K562 (cell line): ENCODE results near the gene MATR3. TPM values are rescaled to one million over a fixed set of nuclear protein-coding genes. Genes with fewer than 3 reads are reported as not detected.

Experiments
- ARNT ChIP-seq, 2 experiments: fragments of 450-650 bp; IDR thresholded peaks; 2 replicates each; pipeline ENCODE4 v1.6.1; 2016; ENCODE audit warnings: mild to moderate bottlenecking in 1 of 2
- ESRRA ChIP-seq: fragments of 450-650 bp; IDR thresholded peaks from 2 replicates; pipeline ENCODE4 v1.6.1; 2014; ENCODE audit warnings: low read depth, mild to moderate bottlenecking, moderate library complexity, borderline replicate concordance
- IRF2 ChIP-seq: sonication (generic); formaldehyde crosslinking; IDR thresholded peaks from 2 replicates; pipeline ENCODE4 v1.8.1; 2022; ENCODE audit warnings: mild to moderate bottlenecking, missing genetic modification reagents
- KDM2B ChIP-seq: fragments of 250-450 bp; sonication (Bioruptor Pico); IDR thresholded peaks from 2 replicates; pipeline ENCODE4 v1.8.0; 2021; ENCODE audit warnings: mild to moderate bottlenecking, moderate library complexity
- KDM5B ChIP-seq: fragments of 200-600 bp; sonication (generic); IDR thresholded peaks from 2 replicates; pipeline ENCODE4 v1.6.1; 2012; ENCODE audit warnings: low read depth, mild to moderate bottlenecking, moderate library complexity, low read length, control low read depth, inconsistent platforms; ENCODE audit not compliant: insufficient replicate concordance
- MTA1 ChIP-seq: fragments of 450-650 bp; IDR thresholded peaks from 2 replicates; pipeline ENCODE4 v1.6.1; 2017; ENCODE audit warnings: borderline replicate concordance
- POLR2A ChIP-seq: fragments of 450-650 bp; conservative IDR thresholded peaks from 2 replicates; pipeline ENCODE4 v1.6.1; 2016
- SRF ChIP-seq, 2 experiments: fragments of 250-450, 450-650 bp in 1 of 2; sonication (Bioruptor Pico) in 1 of 2; sonication (generic) in 1 of 2; formaldehyde crosslinking; IDR thresholded peaks; 2 replicates each; pipeline versions ENCODE4 v1.5.0 to v1.5.1; 2020 to 2022; ENCODE audit warnings: mild to moderate bottlenecking in 1 of 2, missing genetic modification reagents in 1 of 2
- ZNF561 ChIP-seq: fragments of 450-650 bp; formaldehyde crosslinking; conservative IDR thresholded peaks from 2 replicates; pipeline ENCODE4 v1.4.0; 2020; ENCODE audit warnings: mild to moderate bottlenecking, moderate library complexity
- polyA plus RNA-seq, 8 experiments: library from polyadenylated mRNA; depleted of rRNA in 4 of 8; stranded (reverse) in 5 of 8; unstranded in 3 of 8; fragments of >200 nt; fragmentation: Nextera tagmentation in 2 of 8; fragmentation: Illumina TruSeq in 1 of 8; extraction: Ambion mirVana in 2 of 8; extraction: Trizol in 1 of 8; gene quantifications; 2 replicates each; pipeline versions ENCODE4 v1.2.1 to v1.2.3, GENCODE V29; 2011 to 2014; ENCODE audit warnings: inconsistent platforms in 1 of 8, missing spikeins in 1 of 8
- total RNA-seq, 7 experiments: library from RNA; depleted of rRNA in 6 of 7; stranded (reverse); fragments of >200 nt in 6 of 7; fragmentation: Illumina TruSeq in 2 of 7; extraction: Trizol in 2 of 7; gene quantifications; 2 replicates each; pipeline versions ENCODE4 v1.2.1 to v1.2.3, GENCODE V29; 2011 to 2021; ENCODE audit warnings: low replicate concordance in 1 of 7
- TF ChIP-seq, protein P1 (sequence below): fragments of 450-650 bp; conservative IDR thresholded peaks from 2 replicates; pipeline ENCODE4 v1.6.1; 2016; ENCODE audit warnings: missing genetic modification characterization, low read depth, mild to moderate bottlenecking, control low read depth, missing compliant biosample characterization
- TF ChIP-seq, protein P2 (sequence below), 2 experiments: fragments of 450-650 bp in 1 of 2; sonication (generic) in 1 of 2; formaldehyde crosslinking in 1 of 2; IDR thresholded peaks; 2 replicates each; pipeline versions ENCODE4 v1.7.1 to v1.9.0; 2016 to 2022; ENCODE audit warnings: inconsistent platforms in 1 of 2, mild to moderate bottlenecking in 1 of 2, missing genetic modification reagents in 1 of 2
- TF ChIP-seq, protein P3 (sequence below): fragments of 450-650 bp; IDR thresholded peaks from 2 replicates; pipeline ENCODE4 v1.6.1; 2016; ENCODE audit warnings: missing biosample characterization, missing genetic modification characterization
- TF ChIP-seq, protein P4 (sequence below): IDR thresholded peaks from 2 replicates; pipeline ENCODE4 v1.6.1; 2014; ENCODE audit warnings: antibody characterized with exemption

Gene MATR3
- total and polyA plus RNA-seq, 9 of the 15 experiments (the other 6 are each of a cell fraction or from before 2014, with no cell fraction given): 150 to 425 (median 263) TPM

DNA sequence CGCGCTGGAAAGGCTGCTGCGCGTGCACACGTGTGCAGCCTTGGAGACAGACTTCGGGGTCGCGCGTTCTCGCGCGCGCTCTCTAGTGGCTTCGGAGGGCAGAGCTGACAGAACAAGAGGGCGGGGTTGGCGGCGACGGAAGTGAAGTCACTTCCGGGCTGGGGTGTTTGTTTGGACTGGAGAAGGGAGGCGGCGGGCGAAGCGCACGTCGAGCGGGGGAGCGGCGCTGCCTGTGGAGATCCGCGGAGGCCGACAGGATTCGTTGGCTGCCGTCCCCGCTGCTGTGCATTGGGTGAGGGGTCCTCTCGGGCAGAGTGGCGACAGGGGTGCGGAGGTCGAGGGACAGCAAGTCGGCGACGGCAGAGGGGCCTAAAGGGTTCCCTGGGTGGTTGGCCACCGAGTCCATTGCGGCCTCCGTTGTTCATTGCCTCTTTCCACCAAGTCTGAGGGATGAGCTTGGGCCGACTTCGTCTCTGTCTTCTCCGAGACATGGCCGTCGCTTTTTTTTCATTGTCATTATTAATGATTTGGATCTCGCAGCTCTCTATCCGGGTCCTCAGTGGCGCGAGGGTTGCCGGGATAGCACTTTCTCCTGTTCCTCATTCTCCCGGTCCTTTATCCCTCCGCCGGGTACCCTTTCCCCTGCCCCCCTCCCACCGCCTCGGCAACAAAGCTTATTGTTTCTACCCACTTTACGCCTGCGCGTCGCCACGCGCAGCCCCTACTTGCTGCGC is 48.3 kb downstream of the MATR3 start, which contains the start of gene PAIP2 (continued):
- TF ChIP-seq, protein P1, sequence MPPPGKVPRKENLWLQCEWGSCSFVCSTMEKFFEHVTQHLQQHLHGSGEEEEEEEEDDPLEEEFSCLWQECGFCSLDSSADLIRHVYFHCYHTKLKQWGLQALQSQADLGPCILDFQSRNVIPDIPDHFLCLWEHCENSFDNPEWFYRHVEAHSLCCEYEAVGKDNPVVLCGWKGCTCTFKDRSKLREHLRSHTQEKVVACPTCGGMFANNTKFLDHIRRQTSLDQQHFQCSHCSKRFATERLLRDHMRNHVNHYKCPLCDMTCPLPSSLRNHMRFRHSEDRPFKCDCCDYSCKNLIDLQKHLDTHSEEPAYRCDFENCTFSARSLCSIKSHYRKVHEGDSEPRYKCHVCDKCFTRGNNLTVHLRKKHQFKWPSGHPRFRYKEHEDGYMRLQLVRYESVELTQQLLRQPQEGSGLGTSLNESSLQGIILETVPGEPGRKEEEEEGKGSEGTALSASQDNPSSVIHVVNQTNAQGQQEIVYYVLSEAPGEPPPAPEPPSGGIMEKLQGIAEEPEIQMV (tag): no peak
- TF ChIP-seq ESRRA (peak; percentile 39), SRF (CRISPR knock-in tag; IDR thresholded peaks at IDR 0.05) (peak in 1 of 2 experiments; percentile 60; a peak in 1 of 4 replicates), KDM2B (no peak), ZNF561 (CRISPR knock-in tag) (no peak), POLR2A (peak; percentile 97), KDM5B (peak; percentile 78), IRF2 (CRISPR knock-in tag) (no peak), MTA1 (no peak; the same call in 1 of the 2 replicates), ARNT (IDR thresholded peaks at IDR 0.05) (no peak)
- TF ChIP-seq, protein P2, sequence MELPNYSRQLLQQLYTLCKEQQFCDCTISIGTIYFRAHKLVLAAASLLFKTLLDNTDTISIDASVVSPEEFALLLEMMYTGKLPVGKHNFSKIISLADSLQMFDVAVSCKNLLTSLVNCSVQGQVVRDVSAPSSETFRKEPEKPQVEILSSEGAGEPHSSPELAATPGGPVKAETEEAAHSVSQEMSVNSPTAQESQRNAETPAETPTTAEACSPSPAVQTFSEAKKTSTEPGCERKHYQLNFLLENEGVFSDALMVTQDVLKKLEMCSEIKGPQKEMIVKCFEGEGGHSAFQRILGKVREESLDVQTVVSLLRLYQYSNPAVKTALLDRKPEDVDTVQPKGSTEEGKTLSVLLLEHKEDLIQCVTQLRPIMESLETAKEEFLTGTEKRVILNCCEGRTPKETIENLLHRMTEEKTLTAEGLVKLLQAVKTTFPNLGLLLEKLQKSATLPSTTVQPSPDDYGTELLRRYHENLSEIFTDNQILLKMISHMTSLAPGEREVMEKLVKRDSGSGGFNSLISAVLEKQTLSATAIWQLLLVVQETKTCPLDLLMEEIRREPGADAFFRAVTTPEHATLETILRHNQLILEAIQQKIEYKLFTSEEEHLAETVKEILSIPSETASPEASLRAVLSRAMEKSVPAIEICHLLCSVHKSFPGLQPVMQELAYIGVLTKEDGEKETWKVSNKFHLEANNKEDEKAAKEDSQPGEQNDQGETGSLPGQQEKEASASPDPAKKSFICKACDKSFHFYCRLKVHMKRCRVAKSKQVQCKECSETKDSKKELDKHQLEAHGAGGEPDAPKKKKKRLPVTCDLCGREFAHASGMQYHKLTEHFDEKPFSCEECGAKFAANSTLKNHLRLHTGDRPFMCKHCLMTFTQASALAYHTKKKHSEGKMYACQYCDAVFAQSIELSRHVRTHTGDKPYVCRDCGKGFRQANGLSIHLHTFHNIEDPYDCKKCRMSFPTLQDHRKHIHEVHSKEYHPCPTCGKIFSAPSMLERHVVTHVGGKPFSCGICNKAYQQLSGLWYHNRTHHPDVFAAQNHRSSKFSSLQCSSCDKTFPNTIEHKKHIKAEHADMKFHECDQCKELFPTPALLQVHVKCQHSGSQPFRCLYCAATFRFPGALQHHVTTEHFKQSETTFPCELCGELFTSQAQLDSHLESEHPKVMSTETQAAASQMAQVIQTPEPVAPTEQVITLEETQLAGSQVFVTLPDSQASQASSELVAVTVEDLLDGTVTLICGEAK (IDR thresholded peaks at IDR 0.05): peak; percentile 92
- TF ChIP-seq, protein P2 (CRISPR knock-in tag; IDR thresholded peaks at IDR 0.05): no peak
- TF ChIP-seq, protein P3, sequence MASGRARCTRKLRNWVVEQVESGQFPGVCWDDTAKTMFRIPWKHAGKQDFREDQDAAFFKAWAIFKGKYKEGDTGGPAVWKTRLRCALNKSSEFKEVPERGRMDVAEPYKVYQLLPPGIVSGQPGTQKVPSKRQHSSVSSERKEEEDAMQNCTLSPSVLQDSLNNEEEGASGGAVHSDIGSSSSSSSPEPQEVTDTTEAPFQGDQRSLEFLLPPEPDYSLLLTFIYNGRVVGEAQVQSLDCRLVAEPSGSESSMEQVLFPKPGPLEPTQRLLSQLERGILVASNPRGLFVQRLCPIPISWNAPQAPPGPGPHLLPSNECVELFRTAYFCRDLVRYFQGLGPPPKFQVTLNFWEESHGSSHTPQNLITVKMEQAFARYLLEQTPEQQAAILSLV (tag): no peak
- TF ChIP-seq, protein P4, sequence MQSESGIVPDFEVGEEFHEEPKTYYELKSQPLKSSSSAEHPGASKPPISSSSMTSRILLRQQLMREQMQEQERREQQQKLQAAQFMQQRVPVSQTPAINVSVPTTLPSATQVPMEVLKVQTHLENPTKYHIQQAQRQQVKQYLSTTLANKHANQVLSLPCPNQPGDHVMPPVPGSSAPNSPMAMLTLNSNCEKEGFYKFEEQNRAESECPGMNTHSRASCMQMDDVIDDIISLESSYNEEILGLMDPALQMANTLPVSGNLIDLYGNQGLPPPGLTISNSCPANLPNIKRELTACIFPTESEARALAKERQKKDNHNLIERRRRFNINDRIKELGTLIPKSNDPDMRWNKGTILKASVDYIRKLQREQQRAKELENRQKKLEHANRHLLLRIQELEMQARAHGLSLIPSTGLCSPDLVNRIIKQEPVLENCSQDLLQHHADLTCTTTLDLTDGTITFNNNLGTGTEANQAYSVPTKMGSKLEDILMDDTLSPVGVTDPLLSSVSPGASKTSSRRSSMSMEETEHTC: peak; percentile 25; the same call in 1 of the 2 replicates
